Measurements from ENCODE around the gene ZNF197.

The ZNF197 gene

GRCh38 chr3:44685128-44685800 lies 60.4 kb downstream of the ZNF197 start:
- no peak for TF ChIP-seq CTCF (conservative IDR thresholded peaks at IDR 0.05; ENCODE audit: low read depth, low read length)
- peak; percentile 55 for DNase-seq (ENCODE audit: low read depth)
- H3K4me3 ChIP-seq (ENCODE audit: low read length) = peak overlapping the region; percentile 58

- no peak for TF ChIP-seq CTCF (conservative IDR thresholded peaks at IDR 0.05; ENCODE audit: low read depth, low read length)
- DNase-seq (ENCODE audit: low read depth) = no peak
- no peak overlapping the region for H3K4me3 ChIP-seq (ENCODE audit: low read length)
Measured at GRCh38 chr3:44687898-44688297, 63.1 kb downstream of the ZNF197 start.

All from retinal pigment epithelial cell (primary cell).